Glomerular visceral epithelial cell (primary cell): ENCODE results near the gene PLA2G4C.

Experiments used
- DNase-seq: peaks from one replicate; pipeline ENCODE4 v3.0.0-alpha.2; 2016; ENCODE audit errors: extremely low spot score

The PLA2G4C gene

GRCh38 chr19:48053076-48053475, 57.5 kb downstream of the PLA2G4C start:
- no peak for DNase-seq

DNA sequence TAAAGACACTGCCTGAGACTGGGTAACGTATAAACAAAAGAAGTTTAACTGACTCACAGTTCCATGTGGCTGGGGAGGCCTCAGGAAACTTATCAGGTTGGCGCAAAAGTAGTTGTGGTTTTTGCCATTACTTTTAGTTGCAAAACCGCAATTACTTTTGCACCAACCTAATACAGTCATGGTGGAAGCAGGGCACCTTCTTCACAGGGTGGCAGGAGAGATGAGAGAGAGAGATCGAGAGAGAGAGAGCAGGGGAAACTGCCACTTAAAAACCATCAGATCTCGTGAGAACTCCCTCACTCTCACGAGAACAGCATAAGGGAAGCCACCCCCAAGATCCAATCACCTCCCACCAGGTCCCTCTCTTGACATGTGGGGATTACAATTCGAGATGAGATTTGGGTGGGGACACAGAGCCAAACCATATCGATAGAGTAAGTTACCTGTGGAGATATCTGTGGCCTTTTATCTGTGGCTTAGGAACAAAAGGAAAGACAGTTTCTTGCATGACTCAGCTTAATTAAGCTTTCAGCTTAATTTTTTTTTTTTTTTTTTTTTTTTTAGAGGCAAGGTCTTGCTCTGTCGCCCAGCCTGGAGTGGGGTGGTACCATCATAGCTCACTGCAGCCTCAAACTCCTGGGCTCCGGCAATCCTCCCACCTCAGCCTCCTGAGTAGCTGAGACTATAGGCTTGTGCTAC, 59.1 kb downstream of the PLA2G4C start:
- DNase-seq = no peak

GRCh38 chr19:48044561-48044960, 66.1 kb downstream of the PLA2G4C start:
- no peak for DNase-seq

- no peak for DNase-seq
These were observed 66.8 kb downstream of the PLA2G4C start, which contains the start of gene CABP5 for GRCh38 chr19:48043675-48044258. Gene CABP5, minus strand, starts transcription at chr19:48044079. Its CDS starts 157 bp downstream, at chr19:48043922.

GRCh38 chr19:48041877-48042580, 68.6 kb downstream of the PLA2G4C start:
- no peak for DNase-seq

GRCh38 chr19:48036765-48037164, 73.9 kb downstream of the PLA2G4C start:
- no peak for DNase-seq

DNA sequence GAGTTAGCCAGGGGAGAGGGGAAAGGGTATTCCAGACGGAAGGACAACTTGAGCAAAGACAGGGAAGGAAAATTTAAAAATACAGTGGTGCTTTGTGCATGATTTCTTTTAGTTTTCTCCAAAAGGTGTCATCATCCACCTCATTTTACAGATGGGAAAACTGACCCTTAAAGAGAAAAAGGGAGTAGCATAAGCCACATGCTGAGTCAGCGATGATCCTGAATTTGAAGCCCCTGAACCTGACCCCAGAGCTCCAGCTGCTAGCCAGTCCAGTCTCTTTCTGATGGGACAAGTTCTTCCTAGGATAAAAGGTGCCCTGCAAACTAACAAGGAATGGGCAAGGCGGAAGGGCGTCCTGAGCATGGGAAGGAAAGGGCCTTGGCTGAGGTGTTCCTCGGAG, 77.0 kb downstream of the PLA2G4C start:
- DNase-seq = no peak

DNA sequence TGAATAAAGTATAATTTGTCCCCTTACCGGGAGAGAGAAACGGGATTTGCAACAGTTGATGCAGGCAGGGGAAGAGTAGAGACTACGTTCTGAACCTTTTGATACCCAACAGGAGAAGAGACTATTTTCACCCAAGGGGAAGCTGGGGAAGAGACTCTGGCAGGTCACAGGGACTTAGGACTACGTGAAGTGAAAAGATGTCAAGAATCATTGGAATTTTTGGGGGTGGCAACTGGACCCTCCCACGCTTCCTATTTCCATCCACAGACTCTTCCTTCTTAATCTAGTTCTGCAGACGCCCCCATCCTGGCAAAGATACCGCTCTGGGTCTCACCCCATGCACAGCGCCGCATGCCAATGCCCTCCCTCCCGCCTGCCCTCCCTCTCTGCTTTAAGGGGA, 80.5 kb downstream of the PLA2G4C start:
- no peak for DNase-seq

GRCh38 chr19:48029431-48029830, 81.2 kb downstream of the PLA2G4C start:
- no peak for DNase-seq

DNA sequence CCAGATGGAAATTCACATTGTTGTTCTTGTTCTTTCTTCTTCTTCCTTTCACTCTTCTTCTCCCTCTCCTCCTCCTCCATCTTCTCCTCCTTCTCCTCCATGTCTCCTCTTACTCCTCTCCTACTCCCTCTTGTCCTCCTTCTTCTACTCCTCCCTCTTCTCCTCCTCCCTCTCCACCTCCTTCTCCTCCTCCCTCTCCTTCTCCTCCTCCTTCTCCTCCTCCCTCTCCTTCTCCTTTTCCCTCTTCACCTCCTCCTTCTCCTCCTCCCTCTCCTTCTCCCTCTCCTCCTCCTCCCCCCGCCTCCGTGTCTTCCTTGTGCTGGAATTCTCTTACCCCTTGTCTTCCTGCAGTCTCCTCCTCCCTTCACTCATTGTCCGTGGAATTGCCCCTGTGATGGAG, 85.1 kb downstream of the PLA2G4C start:
- DNase-seq = no peak

DNA sequence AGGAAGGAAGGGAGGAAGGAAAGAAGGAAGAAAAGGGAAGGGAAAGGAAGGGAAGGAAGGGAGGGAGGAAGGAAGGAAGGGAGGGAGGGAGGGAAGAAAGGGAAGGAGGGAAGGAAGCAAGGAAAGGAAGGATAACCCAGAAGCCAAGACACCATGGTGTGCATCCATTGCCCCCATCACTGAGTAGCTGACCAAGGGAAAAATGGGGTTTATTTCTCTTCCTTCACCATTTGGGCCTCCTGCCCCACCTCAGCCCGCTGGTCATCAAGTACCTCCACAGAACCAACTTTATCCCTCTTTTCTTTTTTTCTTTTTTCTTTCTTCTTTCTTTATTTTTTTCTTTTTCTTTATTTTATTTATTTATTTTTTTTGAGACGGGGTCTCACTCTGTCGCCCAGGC, 87.1 kb downstream of the PLA2G4C start:
- no peak for DNase-seq

- no peak for DNase-seq
These were observed 87.6 kb downstream of the PLA2G4C start for GRCh38 chr19:48023011-48023410.

DNA sequence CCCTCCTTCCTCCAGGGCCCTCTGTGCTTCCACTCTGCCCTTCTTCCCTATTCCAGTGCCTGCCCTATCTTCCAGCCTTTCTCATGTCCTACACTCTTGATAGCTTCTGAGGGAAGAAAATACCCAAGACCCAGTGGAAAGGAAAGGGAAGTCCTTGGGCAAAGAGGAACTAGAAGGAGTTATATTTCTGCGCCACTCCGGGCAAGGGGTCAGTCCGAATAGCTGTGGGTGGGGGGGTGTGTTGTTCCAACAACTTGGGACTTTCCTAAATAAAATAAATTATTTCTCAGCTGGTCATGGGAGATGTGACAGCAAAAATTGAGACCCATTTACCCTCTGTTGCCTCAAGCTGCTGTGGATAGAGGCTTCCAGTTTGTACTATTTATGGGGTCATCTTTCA, 89.9 kb downstream of the PLA2G4C start:
- no peak for DNase-seq

DNA sequence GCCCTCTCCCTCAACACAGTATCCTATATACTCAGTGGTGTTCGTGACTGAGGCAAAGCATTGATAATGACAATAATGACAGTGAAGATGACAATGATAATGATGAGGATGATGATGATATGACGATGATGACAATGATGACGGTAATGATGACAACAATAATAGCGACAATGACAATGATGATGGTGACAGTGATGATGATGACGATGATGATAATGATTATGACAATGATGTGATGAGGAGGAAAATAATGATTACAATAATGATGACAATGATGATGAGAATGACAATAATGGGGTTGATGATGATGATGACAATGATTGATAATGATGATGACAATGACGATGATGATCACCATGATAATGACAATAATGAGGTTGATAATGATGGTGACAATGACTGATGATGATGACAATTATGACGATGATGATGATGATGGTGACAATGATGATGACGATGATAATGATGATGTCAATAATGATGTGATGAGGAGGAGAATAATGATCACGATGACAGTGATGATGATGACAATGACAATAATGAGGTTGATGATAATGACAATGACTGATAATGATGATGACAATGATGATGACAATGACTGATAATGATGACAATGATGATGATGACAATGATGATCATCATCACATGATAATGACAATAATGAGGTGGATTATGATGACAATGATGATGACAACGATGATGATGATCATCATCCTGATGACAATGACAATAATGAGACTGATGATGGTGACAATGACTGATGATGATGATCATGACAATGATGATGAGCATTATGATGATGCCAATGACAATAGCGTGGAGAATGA, 99.5 kb downstream of the PLA2G4C start:
- no peak for DNase-seq

DNA sequence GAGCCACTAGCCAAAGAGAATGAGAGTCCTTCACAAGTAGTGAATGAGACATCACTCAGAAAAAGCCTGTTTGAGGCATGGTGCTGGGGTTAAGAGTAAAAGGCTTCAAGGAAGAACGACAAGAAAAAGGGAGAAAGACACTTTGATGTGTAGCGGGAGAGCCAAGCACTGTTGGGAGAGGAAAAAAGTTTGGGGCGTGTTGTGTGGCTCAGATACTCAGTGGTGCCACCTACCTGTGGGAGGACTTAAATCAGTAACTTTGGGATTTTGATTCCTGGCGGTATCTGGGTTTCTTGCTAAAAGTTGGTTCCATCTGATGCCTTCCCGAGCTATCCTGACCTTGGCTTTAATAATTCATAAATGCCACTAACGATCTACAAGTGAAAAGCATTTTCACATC, 103.9 kb downstream of the PLA2G4C start:
- no peak for DNase-seq

DNA sequence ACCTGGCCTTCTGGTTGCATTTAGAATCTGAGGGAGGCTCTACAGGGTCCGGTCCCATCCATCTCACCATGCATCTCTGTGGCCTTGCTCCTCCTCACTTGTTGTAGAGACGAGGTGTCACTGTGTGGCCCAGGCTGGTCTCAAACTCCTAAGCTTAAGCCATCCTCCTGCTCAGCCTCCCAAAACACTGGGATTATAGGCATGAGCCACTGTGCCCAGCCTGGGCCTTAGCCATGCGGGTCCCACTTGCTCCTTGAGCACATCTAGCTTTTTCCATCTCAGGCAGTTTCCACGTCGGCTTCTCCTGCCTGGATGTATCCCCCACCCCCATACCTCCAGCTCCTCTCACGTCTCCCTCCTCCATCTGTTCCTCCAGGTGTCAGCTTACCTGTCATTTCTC, 106.4 kb downstream of the PLA2G4C start:
- no peak for DNase-seq

- DNase-seq = no peak
These were observed 109.8 kb downstream of the PLA2G4C start for GRCh38 chr19:48000846-48001245.

GRCh38 chr19:47998800-47999199, 111.8 kb downstream of the PLA2G4C start:
- DNase-seq = no peak
